Fibroblast of lung (primary cell): ENCODE results near the gene TTLL4. TPM values are rescaled to one million over a fixed set of nuclear protein-coding genes. Genes with fewer than 3 reads are reported as not detected.
A peak's percentile ranks its signal among the peaks of the same experiment; 100 is the strongest.

Source experiments
- DNase-seq, 2 donors: peaks; one replicate each; pipeline versions ENCODE4 v3.0.0 to v3.0.0-alpha.2; 2010; ENCODE audit warnings: low read depth in 2 of 2
- H2AFZ ChIP-seq: 2 replicates; pipeline ENCODE4 v1.5.1; 2012; ENCODE audit warnings: low read length, control low read depth, inconsistent platforms
- H3K27ac ChIP-seq: 2 replicates; pipeline ENCODE4 v1.5.1; 2011; ENCODE audit warnings: low read length, control low read depth; ENCODE audit not compliant: insufficient read depth
- H3K27me3 ChIP-seq: 2 replicates; pipeline ENCODE4 v1.5.1; 2011; ENCODE audit warnings: mild to moderate bottlenecking, low read length; ENCODE audit not compliant: control insufficient read depth, insufficient read depth
- H3K36me3 ChIP-seq: 2 replicates; pipeline ENCODE4 v1.5.1; 2011; ENCODE audit warnings: low read length; ENCODE audit not compliant: control insufficient read depth, insufficient read depth
- H3K4me1 ChIP-seq: 2 replicates; pipeline ENCODE4 v1.5.1; 2011; ENCODE audit warnings: low read length; ENCODE audit not compliant: control insufficient read depth, insufficient read depth; ENCODE audit errors: extremely low read depth
- H3K4me2 ChIP-seq: 2 replicates; pipeline ENCODE4 v1.5.1; 2011; ENCODE audit warnings: low read length, control low read depth; ENCODE audit not compliant: insufficient read depth; ENCODE audit errors: extremely low read depth
- H3K4me3 ChIP-seq, 4 experiments: fragments of 200-600 bp in 1 of 4; sonication (generic) in 1 of 4; replicated peaks in 1 of 4; 2 replicates each; pipeline ENCODE4 v1.5.1; 2011 to 2016; ENCODE audit warnings: low read length in 4 of 4, low read depth in 3 of 4, mild to moderate bottlenecking in 3 of 4, control low read depth in 2 of 4, inconsistent platforms in 1 of 4, mixed read lengths in 1 of 4; ENCODE audit not compliant: insufficient read depth in 1 of 4; ENCODE audit errors: control extremely low read depth in 1 of 4
- H3K79me2 ChIP-seq: 2 replicates; pipeline ENCODE4 v1.5.1; 2012; ENCODE audit warnings: mild to moderate bottlenecking, low read length, inconsistent platforms; ENCODE audit not compliant: control insufficient read depth, insufficient read depth
- H3K9ac ChIP-seq: 2 replicates; pipeline ENCODE4 v1.5.1; 2011; ENCODE audit warnings: mild to moderate bottlenecking, low read length, control low read depth; ENCODE audit not compliant: insufficient read depth
- H3K9me3 ChIP-seq: 2 replicates; pipeline ENCODE4 v1.5.1; 2012; ENCODE audit warnings: low read depth, low read length; ENCODE audit not compliant: control insufficient read depth, insufficient read depth
- H4K20me1 ChIP-seq: 2 replicates; pipeline ENCODE4 v1.5.1; 2011; ENCODE audit warnings: low read length; ENCODE audit not compliant: control insufficient read depth, insufficient read depth; ENCODE audit errors: extremely low read depth
- CTCF ChIP-seq, 2 donors: IDR thresholded peaks in 1 of 2; conservative IDR thresholded peaks in 1 of 2; 1 replicate in 1 of 2; 2 replicates in 1 of 2; pipeline ENCODE4 v1.5.1; 2011 to 2012; ENCODE audit warnings: low read length in 2 of 2, control low read depth in 1 of 2, inconsistent platforms in 1 of 2, low read depth in 1 of 2, mild to moderate bottlenecking in 1 of 2
- EZH2 ChIP-seq: IDR thresholded peaks from 2 replicates; pipeline ENCODE4 v1.5.1; 2012; ENCODE audit warnings: low read length, control low read depth, mild to moderate bottlenecking; ENCODE audit errors: missing control alignments
- polyA plus RNA-seq, 2 donors: library from polyadenylated mRNA; depleted of rRNA in 1 of 2; stranded (reverse) in 1 of 2; unstranded in 1 of 2; fragments of >200 nt; gene quantifications; 2 replicates each; pipeline ENCODE4 v1.2.1, GENCODE V29; 2011 to 2012; ENCODE audit warnings: missing spikeins in 1 of 2
- total RNA-seq: library from RNA; depleted of rRNA; stranded (reverse); fragments of >200 nt; gene quantifications from 2 replicates; pipeline ENCODE4 v1.2.1, GENCODE V29; 2014

Gene TTLL4
- total and polyA plus RNA-seq, 2 donors (not counting 1 experiment from before 2014, with no cell fraction given) = 6.1 to 9.4 TPM

GRCh38 chr2:218710334-218710686 lies 325 bp upstream of the TTLL4 start:
- Histone ChIP-seq H4K20me1 (no peaks in the 10 kb centered on the region), H3K36me3 (no peaks in the 10 kb centered on the region), H3K4me2 (peak overlapping the region; percentile 72), H3K27ac (no peak overlapping the region), H2AFZ (peak overlapping the region; percentile 82), H3K4me1 (no peaks in the 10 kb centered on the region), H3K9me3 (no peaks in the 10 kb centered on the region), H3K4me3 (peak overlapping the region; percentile 26 to 78 (median 58)), H3K79me2 (peaks cover 31% of the 10 kb centered on the region), H3K27me3 (no peaks in the 10 kb centered on the region), H3K9ac (no peak overlapping the region)
- TF ChIP-seq CTCF (conservative IDR thresholded peaks at IDR 0.05 in 1 of 2, IDR thresholded peaks at IDR 0.05 in 1 of 2; ENCODE audit: low read depth in 1 of 2, low read length in 2 of 2) = no peak
- DNase-seq = no peak

GRCh38 chr2:218711550-218711929 lies 905 bp downstream of the TTLL4 start:
- Histone ChIP-seq H3K79me2 (peaks cover 33% of the 10 kb centered on the region), H3K9ac (peak overlapping the region; percentile 92), H3K27me3 (no peaks in the 10 kb centered on the region), H3K9me3 (no peaks in the 10 kb centered on the region), H4K20me1 (no peaks in the 10 kb centered on the region), H3K4me2 (peak overlapping the region; percentile 76), H3K4me1 (peaks cover 2% of the 10 kb centered on the region), H3K4me3 (peak overlapping the region; percentile 67 to 89 (median 78)), H3K27ac (peak overlapping the region; percentile 93), H2AFZ (peak overlapping the region; percentile 88), H3K36me3 (no peaks in the 10 kb centered on the region)
- DNase-seq = peak in 1 of 2 donors; percentile 67
- no peak for TF ChIP-seq CTCF (conservative IDR thresholded peaks at IDR 0.05 in 1 of 2, IDR thresholded peaks at IDR 0.05 in 1 of 2; ENCODE audit: low read depth in 1 of 2, low read length in 2 of 2)
- TF ChIP-seq EZH2 = no peak

- H3K9ac ChIP-seq = no peak overlapping the region
- no peak overlapping the region for H3K27ac ChIP-seq
- no peaks in the 10 kb centered on the region for H3K36me3 ChIP-seq
- H2AFZ ChIP-seq = no peak overlapping the region
- no peaks in the 10 kb centered on the region for H3K27me3 ChIP-seq
- no peaks in the 10 kb centered on the region for H4K20me1 ChIP-seq
- peaks cover 4% of the 10 kb centered on the region for H3K4me1 ChIP-seq
- no peak overlapping the region for H3K4me3 ChIP-seq
- no peak overlapping the region for H3K4me2 ChIP-seq
- no peak for DNase-seq
- TF ChIP-seq EZH2 (no peak), CTCF (conservative IDR thresholded peaks at IDR 0.05 in 1 of 2, IDR thresholded peaks at IDR 0.05 in 1 of 2; ENCODE audit: low read depth in 1 of 2, low read length in 2 of 2) (no peak)
- no peaks in the 10 kb centered on the region for H3K9me3 ChIP-seq
- peaks cover 39% of the 10 kb centered on the region for H3K79me2 ChIP-seq
Observed at GRCh38 chr2:218713922-218714321, 3.3 kb downstream of the TTLL4 start.
